HG02885 (cell line): ENCODE data around the gene GSE1.
A peak's percentile ranks its signal among the peaks of the same experiment; 100 is the strongest.

Experiments
- ATAC-seq: cut with Tn5 transposase; IDR thresholded peaks from one replicate; pipeline ENCODE4 v1.9.1; 2021; ENCODE audit warnings: mild to moderate bottlenecking; ENCODE audit not compliant: unreplicated experiment, poor library complexity

The GSE1 gene

GRCh38 chr16:85688586-85689284 is 75.6 kb downstream of the GSE1 start, which contains the start of gene GINS2:
Gene GINS2 (minus strand): TSS chr16:85688954. CDS start chr16:85688898, 56 bp downstream.
- ATAC-seq, result peak; percentile 96

- no peak for ATAC-seq
Measured at GRCh38 chr16:85689285-85689949, 76.3 kb downstream of the GSE1 start.

DNA sequence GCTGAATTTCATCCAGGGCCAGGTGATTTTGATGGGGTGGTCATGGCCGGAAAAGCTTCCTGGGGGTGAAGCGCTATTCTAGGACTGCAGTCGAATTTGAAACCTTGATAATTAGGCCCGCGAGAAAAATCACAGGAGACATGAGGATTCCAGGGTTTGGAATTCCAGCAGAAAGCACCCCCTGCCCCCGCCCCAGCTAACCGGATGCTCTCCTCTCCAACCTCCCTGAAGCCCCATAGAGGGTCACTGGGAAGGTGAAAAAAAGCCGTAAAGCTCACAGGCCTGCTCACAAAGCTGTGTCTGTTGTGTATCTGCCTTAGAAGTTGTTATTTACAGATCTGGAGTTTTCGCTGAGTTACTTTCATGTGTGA is 76.8 kb downstream of the GSE1 start:
- ATAC-seq, result no peak

GRCh38 chr16:85690469-85691064 is 77.4 kb downstream of the GSE1 start:
- ATAC-seq, result no peak

- ATAC-seq, result no peak
Measured at GRCh38 chr16:85695196-85696128, 82.3 kb downstream of the GSE1 start.

DNA sequence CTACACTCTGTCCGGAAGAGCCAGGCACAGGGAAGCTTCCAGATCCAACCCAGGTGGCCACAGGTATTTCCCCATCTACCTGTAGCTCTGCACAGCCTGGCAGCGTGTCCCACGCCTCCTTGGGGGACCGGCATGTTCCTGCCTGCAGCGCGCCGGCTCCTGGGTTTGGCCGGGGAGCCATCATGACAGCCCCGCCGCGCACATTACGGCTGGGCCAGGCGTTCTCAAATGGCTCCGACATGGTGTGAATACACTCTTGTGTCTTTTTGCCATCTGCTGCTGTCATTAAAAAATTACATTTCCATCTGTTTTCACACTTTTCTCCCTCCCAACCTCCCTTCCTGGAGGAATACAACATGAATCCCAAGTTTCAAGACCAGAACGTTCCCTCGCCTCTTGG is 83.7 kb downstream of the GSE1 start:
- ATAC-seq, result no peak

DNA sequence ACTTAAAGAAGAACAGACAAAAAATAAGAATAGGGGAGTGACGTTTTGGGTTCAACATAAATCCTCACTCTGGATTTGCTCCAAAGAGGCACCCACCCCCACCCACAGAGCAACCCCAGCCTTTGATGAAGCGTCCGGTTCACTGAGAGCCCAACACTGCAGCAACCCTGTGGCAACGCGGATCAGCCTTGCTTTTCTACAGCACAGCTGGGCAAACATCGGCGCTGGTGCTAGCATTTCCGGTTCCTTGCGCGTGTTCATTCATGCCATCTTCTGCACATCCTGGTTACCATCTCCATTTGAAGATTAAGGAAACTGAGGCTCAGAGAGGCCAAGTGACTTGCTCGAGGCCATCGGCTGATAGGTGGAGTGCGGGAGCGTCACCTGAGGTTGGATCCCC is 84.3 kb downstream of the GSE1 start:
- ATAC-seq, result no peak

GRCh38 chr16:85698459-85698891 is 85.4 kb downstream of the GSE1 start:
- no peak for ATAC-seq

DNA sequence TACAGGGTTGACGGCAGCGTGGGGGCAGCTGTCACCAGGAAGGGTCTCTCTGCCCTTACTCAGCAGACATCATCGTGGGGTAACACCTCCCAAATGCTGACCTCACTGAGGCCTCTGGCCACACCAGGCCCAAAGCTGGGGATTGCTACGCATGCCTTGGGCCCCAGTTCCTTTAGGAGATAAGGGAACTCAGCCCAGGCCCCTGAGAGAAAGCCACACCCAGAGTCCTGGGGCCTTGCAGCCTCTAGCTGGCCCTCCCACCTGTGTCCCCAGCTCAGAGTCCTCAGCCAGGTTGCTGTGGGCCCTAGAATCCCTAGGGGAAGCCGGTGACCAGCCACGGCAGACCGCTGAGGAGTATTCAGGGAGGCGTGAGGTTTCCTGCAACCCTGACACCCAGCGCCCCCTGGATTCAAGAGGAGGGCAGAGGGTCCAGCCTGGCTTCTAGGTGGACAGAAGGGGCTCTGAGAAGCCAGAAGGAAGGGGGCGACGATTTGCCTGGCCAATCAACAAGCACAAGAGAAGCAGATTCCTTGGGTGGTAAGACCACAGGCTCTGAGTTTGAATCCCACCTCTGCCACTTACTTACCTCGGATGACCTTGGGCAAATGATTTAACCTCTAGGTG is 85.9 kb downstream of the GSE1 start:
- ATAC-seq, result no peak

- no peak for ATAC-seq
Measured at GRCh38 chr16:85699628-85700027, 86.5 kb downstream of the GSE1 start.

- ATAC-seq, result no peak
Measured at GRCh38 chr16:85704011-85704410, 90.9 kb downstream of the GSE1 start.

GRCh38 chr16:85704900-85705846 is 92.1 kb downstream of the GSE1 start:
- ATAC-seq, result no peak

GRCh38 chr16:85706449-85707034 is 93.4 kb downstream of the GSE1 start:
- ATAC-seq, result no peak

- ATAC-seq, result no peak
Measured at GRCh38 chr16:85707528-85708095, 94.5 kb downstream of the GSE1 start.

GRCh38 chr16:85708338-85708737 is 95.2 kb downstream of the GSE1 start:
- no peak for ATAC-seq

- no peak for ATAC-seq
Measured at GRCh38 chr16:85709766-85710585, 96.9 kb downstream of the GSE1 start.

DNA sequence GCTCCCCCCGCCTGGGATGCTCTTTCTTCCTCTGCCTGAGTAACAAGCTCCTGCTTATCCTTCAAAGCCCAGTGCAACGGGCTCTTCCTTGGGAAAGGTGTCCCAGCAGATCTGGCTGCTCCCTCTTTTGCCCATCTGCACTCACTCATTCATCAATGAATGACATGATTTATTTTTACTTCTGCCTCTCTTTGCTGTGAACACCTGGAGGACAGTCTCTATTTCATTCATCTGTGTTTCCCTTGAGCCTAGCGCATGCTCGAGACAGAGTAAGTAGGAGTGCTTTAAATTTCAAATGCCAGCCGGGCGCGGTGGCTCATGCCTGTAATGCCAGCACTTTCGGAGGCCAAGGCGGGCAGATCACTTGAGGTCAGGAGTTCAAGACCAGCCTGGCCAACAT is 97.6 kb downstream of the GSE1 start:
- ATAC-seq, result no peak
